ENCODE data around the gene CCDC51.
"Not testable (repeated sequence)": the region's sequence is repeated elsewhere in the genome, so short reads cannot be mapped to it uniquely, and the experiment has no call there.

CCDC51 gene

DNA sequence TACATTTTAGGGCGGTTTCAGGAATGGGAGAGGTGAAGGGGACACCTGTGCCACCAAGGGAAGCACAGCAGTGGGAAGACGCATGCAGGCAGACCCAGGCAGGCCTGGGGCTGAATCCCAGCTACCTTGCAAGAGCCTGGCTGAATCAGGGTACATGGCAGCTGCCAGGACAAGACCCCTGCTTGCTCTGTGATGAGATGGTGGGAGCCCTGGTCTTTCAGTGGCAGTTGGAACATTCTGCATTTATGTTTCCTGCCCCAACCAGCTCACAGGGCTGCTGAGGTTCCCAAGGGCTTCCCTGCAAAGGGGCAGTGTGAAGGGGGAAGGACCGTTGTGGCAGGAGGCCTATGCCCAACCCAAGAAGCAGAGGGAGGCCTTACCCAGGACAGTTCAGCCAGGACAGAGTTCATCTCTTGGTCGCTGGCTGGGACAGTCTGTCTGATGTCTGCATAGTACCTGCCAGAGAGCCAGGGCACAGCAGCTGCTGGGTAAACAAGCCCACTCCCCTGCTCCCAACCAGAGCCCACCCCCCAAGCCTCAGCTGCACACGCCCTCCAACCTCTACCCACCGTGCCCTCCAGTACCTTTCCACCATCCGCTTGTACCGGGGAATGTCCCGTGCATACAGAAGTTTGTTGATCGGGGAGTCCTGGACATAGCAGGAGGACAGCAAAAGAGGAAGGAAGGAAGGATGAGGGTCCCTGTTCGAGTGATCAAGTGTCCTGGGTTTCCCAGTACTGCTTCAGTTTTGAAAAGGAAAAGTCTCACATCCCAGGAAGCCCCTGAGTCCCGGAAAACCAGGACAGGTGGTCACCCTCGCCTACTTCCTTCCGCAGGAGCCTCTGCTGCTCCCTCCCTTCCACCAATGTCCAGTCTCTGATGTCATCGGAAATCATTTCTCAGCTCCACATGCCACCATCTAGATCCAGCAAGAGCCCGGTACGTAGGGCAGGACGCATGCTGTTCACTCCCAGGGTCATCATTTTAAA is 33.2 kb downstream of the CCDC51 start:
- DNase-seq (ENCODE audit: low read depth in 1 of 2, low spot score in 1 of 2), result no peak

DNA sequence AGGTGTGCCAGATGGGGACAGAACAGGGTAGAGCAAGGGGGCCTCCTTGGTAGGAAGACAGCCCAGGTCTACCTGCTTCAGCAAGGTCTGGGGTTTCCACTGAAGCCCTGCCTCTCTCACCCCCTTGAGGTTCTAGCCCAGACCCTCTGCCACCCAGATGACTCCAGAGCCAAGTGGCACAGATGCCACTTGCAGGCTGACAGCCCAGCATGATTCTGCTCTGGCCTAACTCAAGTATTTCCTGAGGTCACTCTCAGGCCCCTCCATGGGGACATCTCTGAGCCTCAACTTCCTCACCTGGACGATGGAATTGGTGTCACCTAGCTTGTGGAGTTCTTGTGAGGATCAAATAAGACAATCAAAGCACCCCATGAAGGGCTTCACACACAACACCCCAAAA is 33.9 kb downstream of the CCDC51 start:
- no peak for DNase-seq (ENCODE audit: low read depth in 1 of 2, low spot score in 1 of 2)

DNA sequence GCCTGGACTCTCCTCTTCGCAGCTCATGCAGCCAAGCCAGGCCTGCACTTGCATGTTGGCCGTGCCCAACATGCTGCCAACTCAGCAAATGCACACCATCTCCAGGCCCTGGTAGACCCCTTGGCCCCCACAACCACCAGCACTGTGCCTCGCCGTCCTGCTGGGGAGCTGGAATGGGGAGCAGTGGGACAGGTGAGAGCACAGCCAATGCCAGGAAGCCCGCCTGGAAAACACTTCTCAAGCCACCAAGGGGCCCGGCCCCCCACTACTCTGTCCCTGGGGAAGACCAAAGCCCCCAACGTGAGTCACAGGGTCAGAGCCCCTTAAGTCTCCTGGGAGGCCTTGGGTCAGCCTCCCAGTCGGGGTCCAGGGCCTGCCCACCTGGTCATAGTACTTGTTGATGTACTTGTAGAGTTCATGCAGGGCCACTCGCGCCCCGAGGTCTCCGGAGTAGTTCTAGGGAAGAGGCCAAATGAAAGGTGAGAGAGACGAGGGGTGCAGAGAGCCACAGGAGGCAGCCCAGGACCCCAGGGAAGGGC is 34.5 kb downstream of the CCDC51 start:
- no peak for DNase-seq (ENCODE audit: low read depth in 1 of 2, low spot score in 1 of 2)

DNA sequence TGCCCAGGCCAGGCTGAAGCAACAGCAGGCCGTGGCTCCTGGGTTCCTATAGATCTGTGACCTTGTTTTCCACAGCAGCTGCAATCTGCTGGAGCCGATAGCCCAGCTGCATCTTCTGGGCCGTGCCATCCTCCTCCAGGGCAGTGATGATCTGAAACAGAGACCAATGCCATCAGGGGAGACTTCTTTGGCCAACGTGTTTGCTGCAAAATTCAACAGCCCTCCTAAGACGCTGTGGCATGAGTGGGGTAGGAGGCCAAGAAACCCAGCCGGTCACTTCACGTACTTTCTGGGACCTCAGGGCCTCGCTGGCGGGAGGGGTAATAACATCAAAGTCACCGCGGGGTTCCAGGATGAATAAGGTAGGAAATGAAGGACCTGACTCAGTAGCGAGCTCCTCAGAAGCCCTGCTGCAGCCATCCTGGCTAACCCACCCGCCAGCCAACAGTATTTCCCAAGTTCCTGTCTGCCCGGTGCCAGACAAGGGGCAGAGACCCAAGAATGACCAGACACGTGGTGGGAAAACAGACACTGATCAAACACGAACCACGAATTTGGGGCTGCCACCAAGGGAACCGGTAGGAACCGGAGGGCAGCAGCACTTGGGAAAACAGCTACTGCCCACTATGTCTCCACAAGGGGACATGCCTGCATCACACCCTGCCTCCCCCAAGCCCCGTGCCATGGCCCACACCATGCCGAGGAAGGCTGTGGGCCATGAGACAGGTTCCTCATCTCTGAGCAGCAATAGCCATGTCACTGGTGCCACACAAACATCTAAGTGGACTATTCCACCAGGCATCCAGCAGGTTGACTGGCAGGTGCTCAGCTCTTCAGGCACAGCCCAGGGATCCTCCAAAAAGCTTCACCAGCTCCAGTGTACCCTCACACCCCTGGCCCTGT is 35.2 kb downstream of the CCDC51 start:
- no peak for DNase-seq (ENCODE audit: low read depth in 1 of 2, low spot score in 1 of 2)

DNA sequence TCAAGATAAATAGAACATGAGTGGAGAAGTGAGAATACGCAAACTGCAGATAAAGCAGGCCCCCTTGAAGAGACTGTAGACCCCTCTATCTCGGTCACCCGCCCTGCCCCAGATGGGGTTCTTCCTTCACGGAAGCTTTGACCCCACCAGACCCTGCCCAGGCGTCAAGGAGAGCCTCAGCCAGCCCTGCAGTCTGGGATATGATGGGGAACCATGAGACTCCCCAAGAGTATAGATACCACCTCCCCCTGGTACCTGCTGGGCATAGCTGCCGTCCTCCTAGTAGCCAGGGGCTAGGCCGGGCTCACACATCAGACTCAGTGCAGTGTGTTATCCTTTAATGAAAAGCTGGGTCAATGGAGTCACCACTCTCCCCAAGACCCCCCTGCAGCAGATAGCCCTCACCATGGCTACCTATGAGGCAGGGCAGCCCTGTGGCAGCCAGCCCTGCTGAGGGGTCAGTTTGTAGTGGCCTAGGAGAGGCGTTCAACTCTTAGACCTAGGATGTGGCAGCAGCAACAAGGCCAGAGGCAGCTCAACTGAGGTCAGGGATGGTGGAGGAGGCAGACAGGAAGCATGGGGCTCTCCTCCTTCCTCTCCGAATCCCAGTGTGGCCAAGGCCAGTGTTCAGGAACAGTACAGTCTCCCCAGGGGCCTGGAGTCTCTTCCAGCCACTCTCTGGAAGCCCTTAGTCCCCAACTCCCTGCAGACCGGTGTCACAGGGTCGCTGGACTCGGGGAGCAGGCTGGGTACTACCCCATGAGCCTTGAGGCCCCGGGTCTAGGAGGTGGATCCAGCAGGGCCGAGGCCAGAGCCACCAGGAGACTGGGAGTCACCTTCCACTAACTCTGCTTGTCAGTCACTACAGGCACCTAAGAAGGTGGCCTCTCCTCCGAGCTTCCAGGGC is 36.1 kb downstream of the CCDC51 start:
- DNase-seq (ENCODE audit: low read depth in 1 of 2, low spot score in 1 of 2), result no peak

DNA sequence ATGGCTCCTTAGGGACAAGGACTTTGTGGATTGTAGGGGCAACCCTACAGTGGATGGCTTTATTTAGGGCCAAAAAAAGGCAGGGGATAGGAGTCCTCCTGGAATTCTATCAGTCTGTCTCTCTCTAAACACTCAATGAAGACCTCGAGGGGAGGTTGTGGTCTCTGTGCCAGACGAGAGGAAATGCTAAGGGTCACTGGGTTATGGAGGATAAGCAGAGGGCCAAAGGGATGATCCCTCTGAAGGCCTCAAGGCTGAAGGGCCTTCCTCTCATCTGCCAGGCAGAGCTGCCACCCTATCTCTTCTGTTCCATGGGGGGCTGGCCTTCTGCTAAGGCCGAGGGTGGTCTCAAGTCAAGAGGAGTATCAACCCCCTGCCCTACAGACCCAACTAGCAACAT is 37.0 kb downstream of the CCDC51 start:
- no peak for DNase-seq (ENCODE audit: low read depth in 1 of 2, low spot score in 1 of 2)

DNA sequence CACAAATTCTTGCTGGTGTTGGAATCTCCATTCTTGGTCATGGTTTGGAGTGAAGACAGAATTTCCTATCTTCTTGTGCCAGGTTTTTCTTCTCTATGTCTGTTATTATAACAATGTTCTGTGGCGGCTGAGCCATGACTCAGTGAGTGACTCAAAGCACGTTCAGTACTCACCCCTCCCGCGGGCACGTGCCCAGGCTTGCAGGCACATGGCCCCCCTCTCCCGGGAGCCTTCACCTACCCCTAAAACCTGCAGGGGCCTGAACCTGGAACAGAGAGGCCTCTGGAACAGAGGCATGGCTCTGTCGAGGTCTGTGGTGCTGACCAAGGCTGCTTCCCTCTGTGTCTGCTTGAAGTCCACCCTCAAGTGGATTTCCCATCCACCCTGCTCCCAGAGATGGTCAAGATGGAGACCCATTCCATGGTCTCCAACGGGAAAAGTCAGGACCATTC is 37.6 kb downstream of the CCDC51 start:
- DNase-seq (ENCODE audit: low read depth in 1 of 2, low spot score in 1 of 2), result no peak

DNA sequence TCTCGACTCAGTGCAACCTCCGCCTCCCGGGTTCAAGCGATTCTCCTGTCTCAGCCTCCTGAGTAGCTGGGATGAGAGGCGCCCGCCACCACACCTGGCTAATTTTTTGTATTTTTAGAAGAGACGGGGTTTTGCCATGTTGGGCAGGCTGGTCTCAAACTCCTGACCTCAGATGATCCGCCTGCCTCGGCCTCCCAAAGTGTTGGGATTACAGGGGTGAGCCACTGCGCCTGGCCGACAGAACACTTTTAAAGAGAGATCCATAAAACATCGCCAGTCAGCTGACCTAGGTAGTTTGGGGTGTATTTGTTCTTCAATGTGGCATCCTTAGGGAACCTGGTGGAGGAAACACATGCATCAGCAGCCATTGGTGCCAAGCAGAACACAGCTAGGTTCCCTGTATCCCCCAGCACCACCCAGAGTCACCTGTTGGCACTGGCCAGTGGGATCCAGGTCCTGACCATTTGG is 38.5 kb downstream of the CCDC51 start:
- not testable (repeated sequence) for DNase-seq (ENCODE audit: low read depth in 1 of 2, low spot score in 1 of 2)

DNA sequence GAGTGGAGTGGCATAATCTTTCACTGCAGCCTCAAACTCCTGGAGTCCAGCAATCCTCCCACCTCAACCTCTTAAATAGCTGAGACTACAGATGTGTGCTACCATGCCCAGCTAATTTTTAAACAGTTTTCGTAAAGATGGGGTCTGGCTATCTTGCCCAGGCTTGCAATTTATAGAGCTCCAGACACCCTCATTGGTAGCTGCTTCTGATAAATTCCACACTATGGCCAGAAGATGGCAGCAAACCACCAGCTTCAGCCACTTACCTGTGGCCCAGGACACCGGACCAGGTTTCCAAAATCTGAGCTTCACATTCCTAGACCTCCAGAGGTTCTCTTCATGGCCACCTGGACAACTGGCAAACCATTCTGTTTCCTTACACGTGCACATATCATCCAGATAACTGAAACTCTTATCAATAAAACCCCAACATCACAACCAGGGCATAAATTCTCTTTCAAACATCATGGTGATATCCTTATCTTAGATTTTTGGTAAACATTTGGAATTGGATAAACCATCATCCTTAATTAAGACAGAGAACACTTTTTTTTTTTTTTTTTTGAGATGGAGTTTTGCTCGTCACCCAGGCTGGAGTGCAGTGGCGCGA is 39.0 kb downstream of the CCDC51 start:
- peak; percentile 31 to 58 for DNase-seq (ENCODE audit: low read depth in 1 of 2, low spot score in 1 of 2)

DNA sequence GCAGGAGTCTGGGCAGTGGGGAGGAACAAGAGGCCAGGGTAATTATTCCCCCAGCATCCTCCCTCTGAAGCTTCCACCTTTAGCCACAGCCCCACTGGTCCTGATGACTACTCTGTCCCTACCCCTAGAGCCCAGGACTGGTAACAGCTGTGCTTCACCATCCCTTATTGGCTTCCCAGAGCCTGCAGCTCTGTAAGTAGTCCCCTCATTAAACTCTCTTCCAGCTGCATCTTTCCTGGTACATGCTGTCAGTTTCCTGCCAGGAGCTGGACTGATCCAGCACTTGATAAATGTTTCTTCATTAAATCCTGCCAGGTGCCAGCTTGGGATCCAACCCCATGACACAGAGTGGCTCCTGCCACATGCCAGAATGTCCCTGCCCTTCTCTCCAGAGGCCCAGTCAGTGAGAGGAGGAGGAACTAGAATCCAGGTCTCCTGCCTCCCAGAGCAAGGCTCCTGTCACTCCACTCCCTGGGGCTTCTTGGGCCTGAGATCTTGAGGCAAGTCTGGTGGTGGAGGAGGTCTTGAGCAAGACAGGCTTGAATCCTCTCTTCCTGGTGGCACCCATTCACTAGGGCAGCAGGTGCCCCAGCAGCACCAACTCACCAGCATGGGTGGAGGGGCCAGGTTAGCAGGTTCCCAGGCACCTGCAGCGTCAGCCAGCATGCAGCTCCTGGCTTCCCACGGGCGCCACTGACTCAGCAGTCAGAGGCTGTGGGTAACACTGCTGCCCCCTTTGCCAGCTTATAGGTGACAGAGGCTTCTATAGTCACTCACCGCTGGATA is 40.3 kb downstream of the CCDC51 start:
- no peak for DNase-seq (ENCODE audit: low read depth in 1 of 2, low spot score in 1 of 2)

DNA sequence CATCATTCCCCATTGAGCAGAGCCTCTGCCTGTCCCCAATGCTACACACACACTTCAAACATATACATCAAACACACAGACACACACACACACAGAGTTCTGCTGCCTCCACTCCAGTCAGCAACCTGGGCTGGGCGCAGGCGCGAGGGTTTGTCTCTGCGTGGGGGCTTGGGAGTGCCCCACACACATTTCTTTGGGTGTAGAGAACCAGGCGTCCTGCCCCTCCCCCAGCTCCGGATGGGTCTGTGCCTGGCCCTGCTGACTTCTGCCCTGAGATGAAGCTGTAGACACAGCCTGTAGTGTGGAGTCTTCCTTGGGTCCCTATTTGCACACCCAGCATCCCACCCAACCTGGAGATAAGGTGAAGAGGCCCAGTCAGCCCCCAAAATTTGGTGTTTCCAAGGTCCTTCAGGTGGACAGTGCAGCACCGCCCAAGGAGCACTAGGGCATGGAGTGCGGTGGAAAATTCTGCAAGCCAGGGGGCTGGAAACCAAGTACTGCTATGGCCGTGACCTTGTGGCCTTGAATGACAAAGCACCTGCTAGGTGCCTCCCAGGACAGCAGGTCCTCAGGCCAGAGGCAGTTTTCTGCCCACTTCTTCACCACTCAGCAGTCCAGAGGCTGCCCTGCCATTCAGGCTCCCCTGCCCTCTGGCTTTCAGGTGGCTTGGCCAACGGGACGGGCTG is 41.1 kb downstream of the CCDC51 start:
- no peak for DNase-seq (ENCODE audit: low read depth in 1 of 2, low spot score in 1 of 2)

DNA sequence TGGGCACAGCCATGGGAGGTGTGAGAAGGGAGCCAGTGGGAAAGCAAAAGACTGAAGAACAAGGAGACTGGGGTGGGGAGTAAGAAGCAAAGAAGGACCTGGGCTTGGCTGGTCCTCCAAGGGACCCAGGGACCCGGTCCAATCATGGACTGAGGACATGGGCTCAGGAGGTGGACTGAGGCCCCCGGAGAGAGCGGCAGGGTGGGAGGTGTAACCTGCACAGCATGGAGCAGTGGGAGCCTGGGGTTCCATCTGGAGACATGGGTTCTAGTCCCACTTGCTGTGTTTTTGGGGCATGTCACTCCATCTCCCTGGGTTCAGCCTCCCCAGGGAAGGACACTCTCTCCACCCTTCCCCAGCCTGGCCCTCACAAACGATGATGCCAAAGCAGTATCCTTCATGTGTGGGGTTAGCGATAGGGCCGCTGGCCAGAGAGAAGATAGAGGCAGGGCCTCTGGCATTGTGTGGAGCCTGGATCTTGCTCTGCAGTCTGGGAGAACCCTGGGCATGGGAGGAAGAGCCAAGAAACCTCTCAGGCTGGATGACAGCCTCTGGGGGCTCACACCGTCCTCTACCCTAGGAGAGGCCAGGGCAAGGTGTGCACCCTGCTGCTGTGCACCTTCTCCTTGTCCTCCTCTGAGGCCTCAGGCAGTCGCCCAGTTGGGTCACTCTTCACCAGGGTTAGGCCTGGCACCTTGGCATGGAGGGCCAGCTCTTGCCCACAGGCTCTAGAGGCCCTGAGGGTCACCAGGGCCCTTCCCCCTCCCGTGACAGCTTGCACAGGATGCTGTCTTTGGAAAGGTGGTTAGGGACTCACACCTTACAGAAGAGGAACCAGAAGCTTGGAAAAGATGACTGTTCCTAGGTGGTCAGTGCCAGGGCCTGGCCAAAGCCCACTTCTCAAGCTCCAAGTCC is 41.9 kb downstream of the CCDC51 start:
- DNase-seq (ENCODE audit: low read depth in 1 of 2, low spot score in 1 of 2), result no peak

DNA sequence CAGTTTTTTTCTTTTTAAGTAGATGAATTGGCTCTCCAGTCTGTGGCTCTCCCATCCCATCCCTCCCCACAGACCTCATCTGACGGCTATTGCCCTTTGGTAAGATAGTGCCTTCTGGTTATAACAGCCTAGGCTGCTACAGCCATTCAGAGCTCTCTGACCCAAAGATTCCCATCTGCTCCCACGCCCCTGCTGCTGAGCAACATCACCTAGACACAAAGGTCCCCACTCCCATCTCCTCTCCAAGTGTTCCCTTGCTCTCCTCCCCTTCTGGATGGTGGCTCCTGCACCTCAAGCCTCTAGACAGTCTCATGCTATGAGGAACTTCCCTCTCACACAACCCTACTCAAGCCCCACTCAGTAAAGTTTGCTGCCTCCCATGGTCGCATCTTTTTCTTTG is 44.2 kb downstream of the CCDC51 start:
- DNase-seq (ENCODE audit: low read depth in 1 of 2, low spot score in 1 of 2), result no peak

DNA sequence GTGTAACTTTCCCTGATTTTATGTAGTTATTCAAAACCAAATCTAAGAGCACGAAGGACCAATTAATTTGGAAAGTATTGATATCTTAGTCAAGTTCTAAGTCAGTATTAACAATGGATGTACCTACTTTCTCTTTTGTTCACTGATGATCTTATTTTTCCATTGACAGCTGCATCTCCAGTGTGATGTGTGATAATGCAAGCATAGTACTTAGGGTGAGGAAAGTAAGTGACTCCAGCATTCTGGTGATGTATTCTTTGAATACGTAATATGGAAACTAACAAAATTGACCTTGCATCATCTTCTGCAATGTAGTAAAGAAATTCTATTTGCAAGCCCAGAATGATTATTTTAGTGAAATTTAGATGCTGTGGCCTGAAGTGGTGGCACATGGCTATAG is 45.5 kb downstream of the CCDC51 start:
- no peak for DNase-seq (ENCODE audit: low read depth in 1 of 2, low spot score in 1 of 2)

DNA sequence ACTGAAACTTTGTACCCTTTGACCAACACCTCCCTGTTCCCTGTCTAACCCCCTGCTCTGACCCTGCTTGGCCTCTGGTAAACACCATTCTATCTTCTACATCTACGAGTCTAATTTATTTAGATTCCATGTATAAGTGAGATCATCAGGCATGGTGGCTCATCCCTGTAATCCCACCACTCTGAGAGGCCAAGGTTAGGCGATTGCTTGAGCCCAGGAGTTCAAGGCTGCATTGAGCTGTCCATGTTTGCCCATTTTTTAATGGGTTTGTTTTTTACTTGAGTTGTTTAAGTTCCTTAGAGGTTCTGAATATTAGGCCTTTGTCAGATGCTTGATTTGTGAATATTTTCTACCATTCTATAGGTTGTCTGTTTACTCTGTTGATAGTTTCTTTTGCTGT is 51.0 kb downstream of the CCDC51 start:
- no peak for DNase-seq (ENCODE audit: low read depth in 1 of 2, low spot score in 1 of 2)

DNA sequence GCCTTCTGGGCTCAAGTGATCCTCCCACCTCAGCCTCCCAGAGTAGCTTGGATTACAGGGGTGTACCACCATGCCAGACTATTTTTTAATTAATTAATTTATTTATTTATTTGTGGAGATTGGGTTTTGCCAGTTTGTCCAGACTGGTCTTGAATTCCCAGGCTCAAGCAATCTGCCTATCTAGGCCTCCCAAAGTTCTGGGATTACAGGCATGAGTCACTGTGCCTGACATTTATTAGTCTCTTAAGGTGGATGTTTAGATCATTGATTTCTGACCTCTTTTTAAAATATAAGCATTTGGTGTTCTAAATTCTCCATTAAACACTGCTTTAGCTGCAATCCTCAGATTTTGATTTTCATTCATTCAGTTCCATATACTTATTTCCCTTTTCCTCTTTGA is 52.3 kb downstream of the CCDC51 start:
- no peak for DNase-seq (ENCODE audit: low read depth in 1 of 2, low spot score in 1 of 2)
